ENCODE results near the gene CACNA1C. TPM values are rescaled to one million over a fixed set of nuclear protein-coding genes. Genes with fewer than 3 reads are reported as not detected.

The CACNA1C gene
- total RNA-seq, 1 experiment from 2014 or later, result not detected

GRCh38 chr12:2019126-2019525 is 33.7 kb upstream of the CACNA1C start:
- H3K4me2 ChIP-seq, result no peak overlapping the region
- H3K27me3 ChIP-seq (ENCODE audit: insufficient read depth, low read depth), result peaks cover 81% of the 10 kb centered on the region

DNA sequence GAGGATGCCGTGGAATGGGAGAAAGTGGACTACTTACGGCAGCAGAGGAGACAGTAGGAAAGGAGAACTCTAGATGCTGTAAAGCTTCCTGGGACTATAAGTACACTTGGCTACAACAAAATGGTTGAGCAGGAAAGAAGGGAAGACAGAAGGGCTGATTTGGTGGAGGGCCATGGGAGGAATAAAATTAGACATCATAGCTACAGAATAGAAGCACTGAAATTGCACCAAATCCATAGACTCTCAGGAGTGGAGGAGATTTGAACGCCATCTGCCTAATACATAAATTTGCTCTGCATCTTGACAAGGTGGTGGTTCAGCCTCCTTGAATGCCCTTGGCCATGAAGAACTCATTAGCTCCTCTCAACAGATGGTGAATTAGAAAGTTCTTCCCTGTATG is 32.3 kb upstream of the CACNA1C start:
- Histone ChIP-seq H3K79me2 (ENCODE audit: low read depth) (no peaks in the 10 kb centered on the region), H3K9me2 (ENCODE audit: insufficient read depth) (no peaks in the 10 kb centered on the region), H3F3A (ENCODE audit: insufficient read depth, low read depth) (no peaks in the 10 kb centered on the region), H2AFZ (no peak overlapping the region), H3K27me3 (ENCODE audit: insufficient read depth, low read depth) (peaks cover 90% of the 10 kb centered on the region), H3K4me1 (replicated peaks; ENCODE audit: insufficient read depth) (no peaks in the 10 kb centered on the region), H3K27ac (no peak overlapping the region), H4K20me1 (ENCODE audit: insufficient read depth) (no peaks in the 10 kb centered on the region), H3K4me3 (no peak overlapping the region), H3K9me3 (ENCODE audit: insufficient read depth, low read depth) (no peaks in the 10 kb centered on the region), H3K36me3 (ENCODE audit: low read depth) (no peaks in the 10 kb centered on the region), H3K4me2 (no peak overlapping the region)
- ChIA-PET POLR2A (ENCODE audit: unreplicated experiment) (no interaction called here), CTCF (no interaction called here)
- no peak for DNase-seq
- intact Hi-C loops (cut with micrococcal nuclease; ENCODE audit: unreplicated experiment), result no loop called here
- TF ChIP-seq CTCF (conservative IDR thresholded peaks at IDR 0.05) (no peak), EZH2 (IDR thresholded peaks at IDR 0.05; ENCODE audit: low read depth) (no peak)
- no TSS peak for BruUV-seq (replicated peaks)

More at GRCh38 chr12:2019126-2019525, 33.7 kb upstream of the CACNA1C start:
- H3F3A ChIP-seq (ENCODE audit: insufficient read depth, low read depth), result no peaks in the 10 kb centered on the region
- no TSS peak for BruUV-seq (replicated peaks)
- intact Hi-C loops (cut with micrococcal nuclease; ENCODE audit: unreplicated experiment), result no loop called here
- POLR2A ChIA-PET (ENCODE audit: unreplicated experiment), result no interaction called here
- no peak for DNase-seq
- CTCF ChIA-PET, result no interaction called here
- H2AFZ ChIP-seq, result no peak overlapping the region
- no peak overlapping the region for H3K4me3 ChIP-seq
- no peaks in the 10 kb centered on the region for H3K9me3 ChIP-seq (ENCODE audit: insufficient read depth, low read depth)
- no peaks in the 10 kb centered on the region for H3K4me1 ChIP-seq (replicated peaks; ENCODE audit: insufficient read depth)
- no peak overlapping the region for H3K27ac ChIP-seq
- no peaks in the 10 kb centered on the region for H3K36me3 ChIP-seq (ENCODE audit: low read depth)
- H3K9me2 ChIP-seq (ENCODE audit: insufficient read depth), result no peaks in the 10 kb centered on the region
- no peaks in the 10 kb centered on the region for H4K20me1 ChIP-seq (ENCODE audit: insufficient read depth)
- no peaks in the 10 kb centered on the region for H3K79me2 ChIP-seq (ENCODE audit: low read depth)
- TF ChIP-seq EZH2 (IDR thresholded peaks at IDR 0.05; ENCODE audit: low read depth), result no peak
- no peak for TF ChIP-seq CTCF (conservative IDR thresholded peaks at IDR 0.05)

DNA sequence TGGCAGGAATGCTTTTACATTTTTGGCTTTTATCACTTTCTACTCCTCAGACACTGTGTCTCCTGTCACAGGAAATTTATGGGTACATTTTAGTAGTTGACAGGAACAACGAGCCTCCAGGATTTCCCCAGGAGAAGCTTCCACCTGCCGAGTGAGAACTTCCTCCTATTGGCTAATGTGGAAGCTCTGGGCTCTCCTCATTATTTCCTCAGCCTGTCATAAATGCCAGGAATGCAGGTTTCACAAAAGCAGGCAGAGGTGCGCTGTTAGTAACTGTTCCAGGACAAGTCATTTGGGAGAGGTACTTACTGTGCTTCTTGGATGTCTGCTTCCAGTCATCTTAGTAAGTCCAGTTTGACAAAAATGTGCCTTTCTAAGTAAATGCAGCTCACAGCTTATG is 29.4 kb upstream of the CACNA1C start:
- no peak for DNase-seq

More for the DNA sequence above, 29.4 kb upstream of the CACNA1C start:
- H3K4me3 ChIP-seq, result no peak overlapping the region
- no peaks in the 10 kb centered on the region for H3K4me1 ChIP-seq (replicated peaks; ENCODE audit: insufficient read depth)
- TF ChIP-seq EZH2 (IDR thresholded peaks at IDR 0.05; ENCODE audit: low read depth), result no peak
- TF ChIP-seq CTCF (conservative IDR thresholded peaks at IDR 0.05), result no peak
- POLR2A ChIA-PET (ENCODE audit: unreplicated experiment), result no interaction called here
- H3K9me3 ChIP-seq (ENCODE audit: insufficient read depth, low read depth), result no peaks in the 10 kb centered on the region
- H3K27me3 ChIP-seq (ENCODE audit: insufficient read depth, low read depth), result peaks cover 90% of the 10 kb centered on the region
- H3K9me2 ChIP-seq (ENCODE audit: insufficient read depth), result no peaks in the 10 kb centered on the region
- H3K4me2 ChIP-seq, result no peak overlapping the region
- no peaks in the 10 kb centered on the region for H3F3A ChIP-seq (ENCODE audit: insufficient read depth, low read depth)
- H3K27ac ChIP-seq, result no peak overlapping the region
- H3K79me2 ChIP-seq (ENCODE audit: low read depth), result no peaks in the 10 kb centered on the region
- H4K20me1 ChIP-seq (ENCODE audit: insufficient read depth), result no peaks in the 10 kb centered on the region
- CTCF ChIA-PET, result no interaction called here
- H2AFZ ChIP-seq, result no peak overlapping the region
- no peaks in the 10 kb centered on the region for H3K36me3 ChIP-seq (ENCODE audit: low read depth)
- no TSS peak for BruUV-seq (replicated peaks)
- intact Hi-C loops (cut with micrococcal nuclease; ENCODE audit: unreplicated experiment), result no loop called here

Measured in PC-9 (cell line).